GM23248 (cell line): Measurements from ENCODE around the gene HGD. TPM values are rescaled to one million over a fixed set of nuclear protein-coding genes. Genes with fewer than 3 reads are reported as not detected.

Source experiments
- DNase-seq: peaks from one replicate; pipeline ENCODE4 v3.0.0-alpha.2; 2015
- H2AFZ ChIP-seq: fragments of 200-600 bp; sonication (generic); 2 replicates; pipeline ENCODE4 v1.6.1; 2016; ENCODE audit warnings: antibody characterized with exemption
- H3F3A ChIP-seq: fragments of 200-600 bp; sonication (generic); 2 replicates; pipeline ENCODE4 v1.6.1; 2016; ENCODE audit warnings: mild to moderate bottlenecking, antibody characterized with exemption, mixed run types; ENCODE audit not compliant: insufficient read depth
- H3K27ac ChIP-seq: fragments of 200-600 bp; sonication (generic); 2 replicates; pipeline ENCODE4 v1.5.1; 2016; ENCODE audit warnings: mild to moderate bottlenecking
- H3K27me3 ChIP-seq: fragments of 200-600 bp; sonication (generic); replicated peaks from 2 replicates; pipeline ENCODE4 v1.6.1; 2016; ENCODE audit warnings: mild to moderate bottlenecking; ENCODE audit not compliant: insufficient read depth
- H3K36me3 ChIP-seq: fragments of 200-600 bp; sonication (generic); 2 replicates; pipeline ENCODE4 v1.6.1; 2016; ENCODE audit warnings: low read depth, mild to moderate bottlenecking
- H3K4me1 ChIP-seq: fragments of 200-600 bp; sonication (generic); 2 replicates; pipeline ENCODE4 v1.6.1; 2016; ENCODE audit warnings: mild to moderate bottlenecking; ENCODE audit not compliant: insufficient read depth
- H3K4me2 ChIP-seq: fragments of 200-600 bp; sonication (generic); one replicate; pipeline ENCODE4 v1.6.1; 2016; ENCODE audit warnings: mild to moderate bottlenecking; ENCODE audit not compliant: unreplicated experiment
- H3K4me3 ChIP-seq: fragments of 200-600 bp; sonication (generic); 2 replicates; pipeline ENCODE4 v1.5.1; 2016; ENCODE audit warnings: mild to moderate bottlenecking
- H3K79me2 ChIP-seq: fragments of 200-600 bp; sonication (generic); 2 replicates; pipeline ENCODE4 v1.6.1; 2016; ENCODE audit warnings: mild to moderate bottlenecking; ENCODE audit not compliant: insufficient read depth
- H3K9ac ChIP-seq: fragments of 200-600 bp; sonication (generic); 2 replicates; pipeline ENCODE4 v1.6.1; 2016; ENCODE audit warnings: mild to moderate bottlenecking
- H3K9me2 ChIP-seq: fragments of 200-600 bp; sonication (generic); 2 replicates; pipeline ENCODE4 v1.6.1; 2016; ENCODE audit warnings: mixed run types, mild to moderate bottlenecking, moderate library complexity; ENCODE audit not compliant: insufficient read depth
- H3K9me3 ChIP-seq: fragments of 200-600 bp; sonication (generic); one replicate; pipeline ENCODE4 v1.6.1; 2017; ENCODE audit warnings: low read depth
- H4K20me1 ChIP-seq: fragments of 200-600 bp; sonication (generic); 2 replicates; pipeline ENCODE4 v1.6.0; 2016; ENCODE audit not compliant: insufficient read depth
- EZH2 ChIP-seq: fragments of 200-600 bp; sonication (generic); IDR thresholded peaks from 2 replicates; pipeline ENCODE4 v1.6.1; 2018; ENCODE audit warnings: antibody characterized with exemption, mild to moderate bottlenecking; ENCODE audit not compliant: insufficient read depth, poor library complexity, severe bottlenecking
- EZH2phosphoT487 ChIP-seq: fragments of 200-600 bp; sonication (generic); IDR thresholded peaks from 2 replicates; pipeline ENCODE4 v1.6.1; 2018; ENCODE audit warnings: antibody characterized with exemption, moderate library complexity, mild to moderate bottlenecking, low read depth; ENCODE audit not compliant: insufficient read depth
- WGBS, 2 experiments: methylation state at CpG; one replicate each; pipeline ENCODE4 v1.1.6; 2015 to 2017; ENCODE audit warnings: low lambda C conversion rate in 2 of 2, low coverage in 1 of 2; ENCODE audit errors: missing lambda C conversion rate in 2 of 2; 5-methylcytosine and 5-hydroxymethylcytosine counted together
- in situ Hi-C: fragments of 300-500 bp; cut with MboI; formaldehyde crosslinking; loops from 2 replicates; pipeline ENCODE4 v1.15.0; 2020
- polyA plus RNA-seq: library from polyadenylated mRNA; unstranded; fragments of >200 nt; fragmentation: Nextera tagmentation; extraction: Ambion mirVana; gene quantifications from 2 replicates; pipeline ENCODE4 v1.2.1, GENCODE V29; 2016
- total RNA-seq: library from RNA; depleted of rRNA; stranded (reverse); fragments of >200 nt; shearing (Covaris generic); gene quantifications from 2 replicates; pipeline ENCODE4 v1.2.3, GENCODE V29; 2014

HGD gene
- total and polyA plus RNA-seq, 2 experiments from 2014 or later: not detected

DNA sequence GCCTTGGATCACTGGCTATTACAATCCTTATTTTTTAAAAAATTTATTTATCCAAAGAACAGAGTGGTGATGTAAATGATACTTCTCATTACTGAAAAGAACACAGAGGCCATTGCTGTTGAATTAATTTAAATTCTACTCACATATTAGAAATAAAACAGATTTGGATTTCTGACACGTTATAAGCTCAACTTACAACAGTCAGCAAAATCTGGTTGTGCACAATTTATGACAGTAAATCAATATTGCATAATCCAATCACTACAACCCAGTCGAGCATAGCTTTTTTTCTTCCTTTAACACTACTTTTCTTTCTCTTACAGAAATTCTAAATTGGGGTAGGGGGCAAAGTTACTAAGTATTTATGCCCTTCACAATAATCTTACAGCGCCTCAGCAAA lies 17.3 kb upstream of the HGD start:
- DNase-seq: no peak
- TF ChIP-seq EZH2 (no peak), EZH2phosphoT487 (no peak)
- Histone ChIP-seq H3K4me1 (no peaks in the 10 kb centered on the region), H3K36me3 (peaks cover 13% of the 10 kb centered on the region; the same call in 1 of the 2 replicates), H2AFZ (no peak overlapping the region), H3K9me2 (no peaks in the 10 kb centered on the region), H3F3A (no peaks in the 10 kb centered on the region), H3K9ac (no peak overlapping the region), H3K27ac (no peak overlapping the region), H3K79me2 (no peaks in the 10 kb centered on the region), H4K20me1 (no peaks in the 10 kb centered on the region), H3K27me3 (no peaks in the 10 kb centered on the region), H3K4me2 (no peak overlapping the region), H3K9me3 (no peaks in the 10 kb centered on the region), H3K4me3 (no peak overlapping the region)
- 41 to 49% methylated on average over 3 of the region's 3 CpGs for WGBS, 2 experiments
- in situ Hi-C loops: no loop called here

DNA sequence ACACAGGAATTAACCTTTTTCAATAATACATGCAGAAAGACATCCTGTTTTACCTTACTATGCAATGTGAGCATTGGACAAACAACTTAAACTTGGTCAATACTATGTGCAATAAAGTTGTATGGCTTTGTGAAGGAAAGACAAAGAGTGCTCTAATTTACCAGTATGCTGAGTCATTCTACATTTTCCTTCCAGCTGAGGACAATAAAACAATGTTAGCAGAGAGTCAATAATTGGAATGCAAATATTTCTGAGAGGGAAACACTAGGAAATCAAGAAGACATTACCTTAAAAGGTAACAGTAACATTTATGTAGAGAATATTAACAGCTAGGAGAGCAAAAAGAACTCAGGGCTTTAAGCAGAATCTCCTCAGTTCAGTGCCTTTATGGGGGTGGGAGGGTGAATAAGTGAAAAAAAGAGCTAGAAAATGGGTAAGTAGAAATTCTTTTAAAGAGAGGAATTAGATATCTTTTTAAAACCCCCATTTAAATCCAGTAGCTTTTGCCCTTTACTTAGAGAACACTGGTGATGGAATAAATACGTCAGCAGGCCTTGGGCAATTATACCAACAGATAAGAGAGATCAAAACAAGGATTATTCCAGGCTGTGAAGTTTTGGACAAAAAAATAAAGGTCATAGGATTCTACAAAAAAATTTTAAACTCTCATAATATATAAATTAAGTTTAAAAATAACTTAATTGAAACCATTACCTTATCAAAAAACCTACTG lies 11.6 kb upstream of the HGD start:
- 0 out of 2 replicates have a peak, but pooled peaks cover 6% of the 10 kb centered on the region for H3K36me3 ChIP-seq
- no peaks in the 10 kb centered on the region for H4K20me1 ChIP-seq
- H3F3A ChIP-seq: peaks cover 8% of the 10 kb centered on the region; the same call in 1 of the 2 replicates
- H3K79me2 ChIP-seq: no peaks in the 10 kb centered on the region
- no peak overlapping the region for H3K9ac ChIP-seq
- in situ Hi-C loops: no loop called here
- DNase-seq: peak; percentile 54
- no peak overlapping the region for H3K4me3 ChIP-seq
- 95 to 100% methylated on average over 1 of the region's 1 CpG for WGBS, 2 experiments
- H3K9me3 ChIP-seq: no peaks in the 10 kb centered on the region
- peaks cover 15% of the 10 kb centered on the region for H3K4me1 ChIP-seq
- H3K27me3 ChIP-seq: no peaks in the 10 kb centered on the region
- H3K9me2 ChIP-seq: no peaks in the 10 kb centered on the region
- H3K27ac ChIP-seq: peak overlapping the region; percentile 55
- peak overlapping the region; percentile 46 for H3K4me2 ChIP-seq
- TF ChIP-seq EZH2 (no peak), EZH2phosphoT487 (no peak)
- H2AFZ ChIP-seq: peak overlapping the region; percentile 72

DNA sequence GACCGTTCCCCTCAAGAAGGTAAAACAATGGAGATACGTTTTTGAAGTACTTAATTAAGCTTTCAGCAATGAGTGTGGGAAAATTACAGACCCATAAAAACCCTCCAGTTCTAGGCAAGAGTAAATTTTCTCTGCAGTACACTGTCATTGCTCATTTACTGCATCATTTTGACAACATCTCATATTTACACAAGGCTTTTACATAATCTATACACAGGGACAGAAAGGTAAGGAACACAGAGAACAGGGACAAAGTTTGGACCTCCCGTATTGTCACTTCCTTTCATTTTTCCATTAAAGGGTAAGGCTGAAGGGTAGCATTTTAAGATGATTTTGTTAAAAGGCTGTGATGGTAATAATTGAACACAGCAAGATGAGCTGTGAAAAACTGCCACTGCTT lies 7.4 kb upstream of the HGD start:
- WGBS, 2 experiments: 83 to 88% methylated on average over 3 of the region's 3 CpGs
- in situ Hi-C loops: no loop called here
- Histone ChIP-seq H3K4me3 (no peak overlapping the region), H3K9me3 (no peaks in the 10 kb centered on the region), H3K9me2 (no peaks in the 10 kb centered on the region), H3K9ac (no peak overlapping the region), H3F3A (peaks cover 8% of the 10 kb centered on the region; the same call in 1 of the 2 replicates), H3K27me3 (no peaks in the 10 kb centered on the region), H3K79me2 (no peaks in the 10 kb centered on the region), H3K27ac (no peak overlapping the region), H2AFZ (no peak overlapping the region), H3K36me3 (no peaks in the 10 kb centered on the region), H4K20me1 (no peaks in the 10 kb centered on the region), H3K4me1 (peaks cover 30% of the 10 kb centered on the region), H3K4me2 (no peak overlapping the region)
- TF ChIP-seq EZH2 (no peak), EZH2phosphoT487 (no peak)
- DNase-seq: no peak

DNA sequence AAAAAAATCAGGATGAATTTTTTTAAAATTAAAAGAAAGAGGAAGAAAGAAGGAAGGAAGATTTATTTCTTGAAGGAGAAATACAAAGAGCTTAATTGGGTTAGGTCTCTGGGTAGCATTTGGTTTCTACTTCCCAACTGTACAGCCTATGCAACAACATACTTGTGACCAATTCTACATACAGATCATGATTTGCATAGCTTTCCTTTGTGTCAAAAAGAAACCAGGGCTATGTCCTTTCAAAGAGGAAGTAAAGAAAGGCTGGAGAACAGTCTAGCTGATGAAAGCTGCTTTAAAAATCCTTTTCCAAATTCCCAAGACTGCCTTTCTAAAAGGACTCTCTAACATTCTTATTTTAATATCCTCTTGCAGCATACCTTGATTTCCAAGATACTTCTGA lies 6.1 kb upstream of the HGD start:
- Histone ChIP-seq H3F3A (0 out of 2 replicates have a peak, but pooled peaks cover under 1% of the 10 kb centered on the region), H3K79me2 (no peaks in the 10 kb centered on the region), H3K27ac (peak overlapping the region; percentile 52), H3K4me3 (peak overlapping the region; percentile 28), H3K4me2 (peak overlapping the region; percentile 64), H3K36me3 (no peaks in the 10 kb centered on the region), H3K9ac (peak overlapping the region; percentile 31), H4K20me1 (no peaks in the 10 kb centered on the region), H3K9me2 (no peaks in the 10 kb centered on the region), H3K9me3 (no peaks in the 10 kb centered on the region), H3K4me1 (peaks cover 22% of the 10 kb centered on the region), H2AFZ (peak overlapping the region; percentile 31), H3K27me3 (no peaks in the 10 kb centered on the region)
- peak; percentile 66 for DNase-seq
- in situ Hi-C loops: no loop called here
- TF ChIP-seq EZH2 (no peak), EZH2phosphoT487 (no peak)

DNA sequence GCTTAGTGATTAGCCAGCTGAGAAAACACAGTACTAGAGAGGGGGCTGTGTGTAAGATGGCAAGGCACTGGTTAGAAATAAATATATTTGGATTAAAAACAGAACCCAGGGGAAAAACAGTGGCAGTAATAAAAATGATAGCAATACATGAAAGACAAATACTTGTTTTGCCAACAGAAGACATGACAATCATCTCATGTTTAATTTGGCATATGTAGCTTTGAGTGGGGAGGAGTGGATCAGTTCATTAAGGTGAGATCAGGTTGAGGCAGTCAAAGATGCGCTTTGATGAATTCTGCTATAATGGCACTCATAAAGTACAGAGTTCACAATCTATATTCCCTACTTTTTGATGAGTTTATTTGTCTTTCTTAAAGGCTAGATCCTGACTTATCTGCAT lies 3.4 kb upstream of the HGD start:
- H3K79me2 ChIP-seq: no peaks in the 10 kb centered on the region
- 100% methylated on average over 1 of the region's 1 CpG for whole genome bisulfite sequencing, 2 experiments
- no peaks in the 10 kb centered on the region for H3K9me2 ChIP-seq
- H3K9ac ChIP-seq: no peak overlapping the region
- H3K4me1 ChIP-seq: peaks cover 21% of the 10 kb centered on the region
- no peaks in the 10 kb centered on the region for H3K27me3 ChIP-seq
- H3F3A ChIP-seq: no peaks in the 10 kb centered on the region
- in situ Hi-C loops: no loop called here
- no peak overlapping the region for H2AFZ ChIP-seq
- TF ChIP-seq EZH2phosphoT487: no peak
- TF ChIP-seq EZH2: no peak
- H3K36me3 ChIP-seq: no peaks in the 10 kb centered on the region
- H3K27ac ChIP-seq: no peak overlapping the region
- no peak for DNase-seq
- H3K4me3 ChIP-seq: no peak overlapping the region
- H4K20me1 ChIP-seq: no peaks in the 10 kb centered on the region
- no peak overlapping the region for H3K4me2 ChIP-seq
- H3K9me3 ChIP-seq: no peaks in the 10 kb centered on the region
